Measurements from ENCODE around the gene GPX4.

DNA sequence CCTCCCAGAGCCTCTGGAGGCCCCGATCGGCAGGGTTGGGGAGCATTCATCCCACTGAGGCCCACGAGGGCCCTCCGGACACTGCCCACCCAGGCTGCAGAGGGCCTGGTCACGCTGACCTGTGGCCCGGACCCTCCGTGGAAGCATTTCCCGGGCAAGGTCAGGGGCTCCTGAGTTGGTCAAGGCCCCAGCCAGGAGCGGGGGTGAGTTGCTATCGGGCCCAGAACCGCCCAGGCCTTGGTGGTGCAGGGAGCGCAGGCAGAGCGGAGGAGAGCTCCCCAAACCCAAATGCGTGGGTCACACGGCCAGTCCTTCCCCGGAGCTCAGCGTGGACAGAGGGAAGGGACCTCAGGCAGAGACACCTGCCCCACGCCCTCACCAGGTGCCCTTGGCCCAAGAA is 25.7 kb downstream of the GPX4 start:
- TF ChIP-seq, protein P1, sequence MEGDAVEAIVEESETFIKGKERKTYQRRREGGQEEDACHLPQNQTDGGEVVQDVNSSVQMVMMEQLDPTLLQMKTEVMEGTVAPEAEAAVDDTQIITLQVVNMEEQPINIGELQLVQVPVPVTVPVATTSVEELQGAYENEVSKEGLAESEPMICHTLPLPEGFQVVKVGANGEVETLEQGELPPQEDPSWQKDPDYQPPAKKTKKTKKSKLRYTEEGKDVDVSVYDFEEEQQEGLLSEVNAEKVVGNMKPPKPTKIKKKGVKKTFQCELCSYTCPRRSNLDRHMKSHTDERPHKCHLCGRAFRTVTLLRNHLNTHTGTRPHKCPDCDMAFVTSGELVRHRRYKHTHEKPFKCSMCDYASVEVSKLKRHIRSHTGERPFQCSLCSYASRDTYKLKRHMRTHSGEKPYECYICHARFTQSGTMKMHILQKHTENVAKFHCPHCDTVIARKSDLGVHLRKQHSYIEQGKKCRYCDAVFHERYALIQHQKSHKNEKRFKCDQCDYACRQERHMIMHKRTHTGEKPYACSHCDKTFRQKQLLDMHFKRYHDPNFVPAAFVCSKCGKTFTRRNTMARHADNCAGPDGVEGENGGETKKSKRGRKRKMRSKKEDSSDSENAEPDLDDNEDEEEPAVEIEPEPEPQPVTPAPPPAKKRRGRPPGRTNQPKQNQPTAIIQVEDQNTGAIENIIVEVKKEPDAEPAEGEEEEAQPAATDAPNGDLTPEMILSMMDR (conservative IDR thresholded peaks at IDR 0.05; ENCODE audit: low read length), result no peak
- no peak for TF ChIP-seq EZH2phosphoT487 (IDR thresholded peaks at IDR 0.05; ENCODE audit: borderline replicate concordance, low read depth, low read length)

All from OCI-LY7 (cell line).